K562 (cell line): Measurements from ENCODE around the gene PPOX. TPM values are rescaled to one million over a fixed set of nuclear protein-coding genes. Genes with fewer than 3 reads are reported as not detected.
A peak's percentile ranks its signal among the peaks of the same experiment; 100 is the strongest.

ENCODE experiments used
- ATAC-seq: fragments of 200-7000 bp; cut with Tn5 transposase; 3 replicates; pipeline ENCODE4 v1.9.1; 2020; ENCODE audit warnings: moderate library complexity
- BruUV-seq: library from RNA; stranded (reverse); fragments of 400-500 nt; replicated peaks from 2 replicates; lab custom pipeline; 2021; lab: Mats Ljungman, UMichigan
- CTCF ChIA-PET: fragments of 300-600 bp; formaldehyde crosslinking; extraction: SDS; loops from one replicate; lab custom pipeline; 2021; ENCODE audit warnings: low intra/inter-chr PET ratio; lab: Yijun Ruan, JAX
- POLR2A ChIA-PET: fragments of 300-600, 350-650 bp; sonication (Branson Sonifier 250); formaldehyde crosslinking; extraction: SDS; loops from one replicate; lab custom pipeline; 2021; ENCODE audit warnings: antibody characterized with exemption, inconsistent platforms; lab: Yijun Ruan, JAX
- DNase-seq, 4 experiments: peaks; one replicate each; pipeline versions ENCODE4 v3.0.0 to v3.0.0-alpha.2; 2011 to 2018; ENCODE audit warnings: low spot score in 3 of 4, mixed read lengths in 3 of 4; ENCODE audit errors: extremely low read depth in 1 of 4
- FAIRE-seq: peaks from 2 replicates; lab custom pipeline; 2011; peaks lifted over from hg19 to GRCh38; lab: Jason Lieb, UNC
- H2AFZ ChIP-seq: 2 replicates; pipeline ENCODE4 v1.6.0; 2011; ENCODE audit warnings: low read depth, low read length, control low read depth, inconsistent platforms
- H3K27ac ChIP-seq: fragments of 200-600 bp; 3 replicates; pipeline ENCODE4 v1.8.0; 2011; ENCODE audit warnings: low read depth, mild to moderate bottlenecking, control low read depth, inconsistent platforms, low read length, moderate library complexity, mixed read lengths; ENCODE audit errors: extremely low read depth
- H3K27me3 ChIP-seq, 2 experiments: fragments of 300-600 bp in 1 of 2; 2 replicates in 1 of 2; 3 replicates in 1 of 2; pipeline versions ENCODE4 v1.6.0 to v1.8.0; 2011; ENCODE audit warnings: inconsistent platforms in 2 of 2, low read length in 2 of 2, mild to moderate bottlenecking in 1 of 2, mixed read lengths in 1 of 2, moderate library complexity in 1 of 2; ENCODE audit not compliant: control insufficient read depth in 2 of 2, insufficient read depth in 2 of 2
- H3K36me3 ChIP-seq: fragments of 300-600 bp; 3 replicates; pipeline ENCODE4 v1.8.0; 2011; ENCODE audit warnings: mild to moderate bottlenecking, low read length, inconsistent platforms; ENCODE audit not compliant: control insufficient read depth, insufficient read depth
- H3K4me1 ChIP-seq, 2 experiments: fragments of 200-600 bp in 1 of 2; replicated peaks in 1 of 2; 2 replicates in 1 of 2; 3 replicates in 1 of 2; pipeline versions ENCODE4 v1.5.1 to v1.8.0; 2011; ENCODE audit warnings: inconsistent platforms in 2 of 2, low read length in 2 of 2, mild to moderate bottlenecking in 1 of 2, mixed read lengths in 1 of 2, moderate library complexity in 1 of 2; ENCODE audit not compliant: control insufficient read depth in 2 of 2, insufficient read depth in 2 of 2
- H3K4me2 ChIP-seq: 2 replicates; pipeline ENCODE4 v1.6.1; 2011; ENCODE audit warnings: low read length, control low read depth, inconsistent platforms, mixed read lengths; ENCODE audit not compliant: insufficient read depth
- H3K4me3 ChIP-seq: fragments of 200-600 bp; sonication (generic), shearing (Covaris generic); 2 replicates; pipeline ENCODE4 v1.5.1; 2016; ENCODE audit warnings: control low read depth, inconsistent platforms
- H3K79me2 ChIP-seq: fragments of 200-600 bp; 3 replicates; pipeline ENCODE4 v1.8.0; 2011; ENCODE audit warnings: low read length, inconsistent platforms; ENCODE audit not compliant: control insufficient read depth, insufficient read depth
- H3K9ac ChIP-seq, 2 experiments: 2 replicates each; pipeline versions ENCODE4 v1.6.0 to v1.6.1; 2011; ENCODE audit warnings: low read depth in 2 of 2, low read length in 2 of 2, control low read depth in 1 of 2, inconsistent platforms in 1 of 2, mild to moderate bottlenecking in 1 of 2, mixed read lengths in 1 of 2; ENCODE audit not compliant: insufficient read depth in 1 of 2
- H3K9me1 ChIP-seq: one replicate; pipeline ENCODE4 v1.6.0; 2011; ENCODE audit warnings: inconsistent platforms, mild to moderate bottlenecking, low read length, moderate library complexity; ENCODE audit not compliant: control insufficient read depth, insufficient read depth
- H3K9me3 ChIP-seq: replicated peaks from 2 replicates; pipeline ENCODE4 v1.5.1; 2011; ENCODE audit warnings: low read depth, low read length, inconsistent platforms; ENCODE audit not compliant: control insufficient read depth, insufficient read depth
- H4K20me1 ChIP-seq: replicated peaks from 2 replicates; pipeline ENCODE4 v1.6.1; 2011; ENCODE audit warnings: low read length, inconsistent platforms, mixed read lengths; ENCODE audit not compliant: control insufficient read depth, insufficient read depth
- ELF4 ChIP-seq: fragments of 450-650 bp; formaldehyde crosslinking; IDR thresholded peaks from 2 replicates; pipeline ENCODE4 v1.4.0; 2022; ENCODE audit warnings: missing genetic modification characterization
- ETV1 ChIP-seq: fragments of 450-650 bp; conservative IDR thresholded peaks from 2 replicates; pipeline ENCODE4 v1.6.1; 2016; ENCODE audit warnings: missing genetic modification characterization, control low read depth, low read depth, missing compliant biosample characterization
- FOXK2 ChIP-seq, 2 experiments: fragments of 450-650 bp; IDR thresholded peaks in 1 of 2; conservative IDR thresholded peaks in 1 of 2; 2 replicates each; pipeline ENCODE4 v1.6.1; 2016; ENCODE audit warnings: low read depth in 2 of 2, mild to moderate bottlenecking in 1 of 2
- MAZ ChIP-seq, 2 experiments: fragments of 450-650 bp in 1 of 2; sonication (generic) in 1 of 2; formaldehyde crosslinking; IDR thresholded peaks in 1 of 2; conservative IDR thresholded peaks in 1 of 2; 2 replicates each; pipeline versions ENCODE4 v1.4.0 to v1.5.0; 2020; ENCODE audit warnings: mild to moderate bottlenecking in 1 of 2, missing genetic modification reagents in 1 of 2
- NFIC ChIP-seq: fragments of 450-650 bp; IDR thresholded peaks from 2 replicates; pipeline ENCODE4 v1.6.1; 2017; ENCODE audit warnings: mild to moderate bottlenecking, inconsistent platforms
- PML ChIP-seq: IDR thresholded peaks from 2 replicates; pipeline ENCODE4 v1.6.1; 2012; ENCODE audit warnings: low read length, inconsistent platforms
- RBM39 ChIP-seq: fragments of 200-400 bp; formaldehyde crosslinking; optimal IDR thresholded peaks from 2 replicates; pipeline ENCODE3; 2018; ENCODE audit warnings: low read depth, low read length
- SIX5 ChIP-seq, 2 experiments: IDR thresholded peaks; 2 replicates each; pipeline ENCODE4 v1.6.1; 2011; ENCODE audit warnings: low read length in 2 of 2, borderline replicate concordance in 1 of 2, low read depth in 1 of 2, mild to moderate bottlenecking in 1 of 2, moderate library complexity in 1 of 2; ENCODE audit not compliant: insufficient read depth in 1 of 2
- VEZF1 ChIP-seq: fragments of 200-800 bp; sonication (Bioruptor generic); IDR thresholded peaks from 2 replicates; pipeline ENCODE4 v1.6.1; 2017; ENCODE audit warnings: missing genetic modification characterization, missing compliant biosample characterization
- ZBED1 ChIP-seq: IDR thresholded peaks from 2 replicates; pipeline ENCODE4 v1.6.1; 2014
- ZBTB1 ChIP-seq: sonication (generic); formaldehyde crosslinking; IDR thresholded peaks from 2 replicates; pipeline ENCODE4 v1.8.1; 2023; ENCODE audit warnings: missing genetic modification reagents, low read depth, mild to moderate bottlenecking, borderline replicate concordance
- ZSCAN32 ChIP-seq: fragments of 450-650 bp; formaldehyde crosslinking; IDR thresholded peaks from 2 replicates; pipeline ENCODE4 v1.4.0; 2020; ENCODE audit warnings: mild to moderate bottlenecking, moderate library complexity
- WGBS: fragments of 100-300 bp; shearing (Covaris generic); methylation state at CpG from one replicate; pipeline ENCODE4 v1.1.6; 2016; ENCODE audit warnings: low coverage, mixed read lengths; ENCODE audit not compliant: insufficient coverage; ENCODE audit errors: missing lambda C conversion rate; 5-methylcytosine and 5-hydroxymethylcytosine counted together
- in situ Hi-C: fragments of 300-500 bp; cut with MboI; formaldehyde crosslinking; loops from 4 replicates; pipeline ENCODE4 v1.15.0; 2018; ENCODE audit warnings: inconsistent platforms, mixed read lengths
- intact Hi-C: fragments of 100-400 bp; cut with micrococcal nuclease; formaldehyde crosslinking; loops from 2 replicates; pipeline ENCODE4 v1.14.2; 2022
- polyA plus RNA-seq, 8 experiments: library from polyadenylated mRNA; depleted of rRNA in 4 of 8; stranded (reverse) in 5 of 8; unstranded in 3 of 8; fragments of >200 nt; fragmentation: Nextera tagmentation in 2 of 8; fragmentation: Illumina TruSeq in 1 of 8; extraction: Ambion mirVana in 2 of 8; extraction: Trizol in 1 of 8; gene quantifications; 2 replicates each; pipeline versions ENCODE4 v1.2.1 to v1.2.3, GENCODE V29; 2011 to 2014; ENCODE audit warnings: inconsistent platforms in 1 of 8, missing spikeins in 1 of 8
- total RNA-seq, 7 experiments: library from RNA; depleted of rRNA in 6 of 7; stranded (reverse); fragments of >200 nt in 6 of 7; fragmentation: Illumina TruSeq in 2 of 7; extraction: Trizol in 2 of 7; gene quantifications; 2 replicates each; pipeline versions ENCODE4 v1.2.1 to v1.2.3, GENCODE V29; 2011 to 2021; ENCODE audit warnings: low replicate concordance in 1 of 7
- TF ChIP-seq, protein P1 (sequence below): fragments of 450-650 bp; conservative IDR thresholded peaks from 2 replicates; pipeline ENCODE4 v1.6.1; 2016; ENCODE audit warnings: missing genetic modification characterization, low read depth, mild to moderate bottlenecking, control low read depth, missing compliant biosample characterization
- TF ChIP-seq, protein P2 (sequence below): fragments of 450-650 bp; IDR thresholded peaks from 2 replicates; pipeline ENCODE4 v1.6.1; 2018; ENCODE audit not compliant: partially characterized antibody

The PPOX gene
- total and polyA plus RNA-seq, 9 of the 15 experiments (the other 6 are each of a cell fraction or from before 2014, with no cell fraction given), result 17.0 to 57.1 (median 38.9) TPM

DNA sequence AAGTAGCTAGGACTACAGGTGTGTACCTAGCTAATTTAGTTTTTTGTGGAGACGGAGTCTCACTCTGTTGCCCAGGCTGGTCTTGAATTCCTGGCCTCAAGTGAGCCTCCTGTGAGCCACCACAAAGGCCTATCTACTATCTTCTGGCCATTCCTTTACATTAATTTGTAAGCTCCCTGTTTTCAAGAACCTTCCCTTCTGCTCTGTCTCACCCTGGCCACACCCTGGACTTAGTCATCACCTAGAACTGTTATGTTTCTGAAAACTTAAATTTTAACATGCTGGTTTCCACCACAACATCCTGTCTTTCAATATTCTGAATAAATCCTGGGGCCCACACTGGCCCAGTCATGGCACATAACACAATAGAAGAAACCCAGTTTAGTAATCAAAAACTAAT lies 16.0 kb downstream of the PPOX start (continued):
- TF ChIP-seq, protein P1, sequence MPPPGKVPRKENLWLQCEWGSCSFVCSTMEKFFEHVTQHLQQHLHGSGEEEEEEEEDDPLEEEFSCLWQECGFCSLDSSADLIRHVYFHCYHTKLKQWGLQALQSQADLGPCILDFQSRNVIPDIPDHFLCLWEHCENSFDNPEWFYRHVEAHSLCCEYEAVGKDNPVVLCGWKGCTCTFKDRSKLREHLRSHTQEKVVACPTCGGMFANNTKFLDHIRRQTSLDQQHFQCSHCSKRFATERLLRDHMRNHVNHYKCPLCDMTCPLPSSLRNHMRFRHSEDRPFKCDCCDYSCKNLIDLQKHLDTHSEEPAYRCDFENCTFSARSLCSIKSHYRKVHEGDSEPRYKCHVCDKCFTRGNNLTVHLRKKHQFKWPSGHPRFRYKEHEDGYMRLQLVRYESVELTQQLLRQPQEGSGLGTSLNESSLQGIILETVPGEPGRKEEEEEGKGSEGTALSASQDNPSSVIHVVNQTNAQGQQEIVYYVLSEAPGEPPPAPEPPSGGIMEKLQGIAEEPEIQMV (tag), result no peak
- TF ChIP-seq RBM39, result no peak
- no peak for TF ChIP-seq ZBTB1 (CRISPR knock-in tag)
- no peak for TF ChIP-seq ELF4 (CRISPR knock-in tag)
- TF ChIP-seq MAZ (CRISPR knock-in tag; conservative IDR thresholded peaks at IDR 0.05 in 1 of 2, IDR thresholded peaks at IDR 0.05 in 1 of 2), result no peak
- no peak for TF ChIP-seq ZBED1
- no peak for TF ChIP-seq ZSCAN32 (CRISPR knock-in tag)

DNA sequence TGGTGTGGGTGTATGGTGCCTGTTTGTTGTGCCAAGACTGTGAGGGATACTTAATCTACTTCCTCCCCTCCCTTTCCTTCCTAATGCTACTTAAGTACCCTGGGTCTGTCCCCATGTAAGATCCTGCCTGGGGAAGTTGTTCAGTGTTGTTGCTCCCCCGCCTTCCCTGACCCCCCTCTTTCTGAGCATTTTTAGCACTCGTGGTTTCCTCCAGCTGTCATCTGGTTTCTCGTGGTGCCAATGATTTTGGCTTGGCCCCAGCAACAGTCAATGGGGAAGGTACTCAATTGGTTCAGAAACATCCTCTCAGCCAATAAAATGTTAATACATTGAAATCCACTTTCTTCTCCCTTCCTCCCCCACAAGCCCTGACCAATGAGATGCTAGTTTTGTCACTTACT lies 19.1 kb downstream of the PPOX start:
- intact Hi-C loops (no loop called here), in situ Hi-C loops (no loop called here)
- no peak overlapping the region for H3K9ac ChIP-seq
- no peaks in the 10 kb centered on the region for H3K27me3 ChIP-seq
- H3K9me1 ChIP-seq, result no peaks in the 10 kb centered on the region
- H4K20me1 ChIP-seq, result no peaks in the 10 kb centered on the region
- no peak for FAIRE-seq
- H3K9me3 ChIP-seq, result no peaks in the 10 kb centered on the region
- H3K4me1 ChIP-seq, result peaks cover 20 to 38% of the 10 kb centered on the region in 2 experiments
- no peaks in the 10 kb centered on the region for H3K79me2 ChIP-seq
- no peaks in the 10 kb centered on the region for H3K36me3 ChIP-seq
- no peak overlapping the region for H3K4me3 ChIP-seq
- CTCF ChIA-PET, result no interaction called here
- no TSS peak for BruUV-seq
- DNase-seq, result peak in 2 of 4 experiments; percentile 38 to 59
- POLR2A ChIA-PET, result no interaction called here
- no peak overlapping the region for H3K27ac ChIP-seq
- no peak; the same call in 2 of the 3 replicates for ATAC-seq
- H2AFZ ChIP-seq, result peak overlapping the region; percentile 76
- no peak overlapping the region for H3K4me2 ChIP-seq
- 11% methylated on average over 3 of the region's 3 CpGs for WGBS
- TF ChIP-seq ETV1 (peak; percentile 20; the same call in 1 of the 2 replicates), SIX5 (IDR thresholded peaks at IDR 0.05; ENCODE audit: borderline replicate concordance in 1 of 2, insufficient read depth in 1 of 2, low read depth in 1 of 2, low read length in 2 of 2) (no peak), PML (no peak), VEZF1 (peak; percentile 91), NFIC (peak; percentile 51), FOXK2 (conservative IDR thresholded peaks at IDR 0.05 in 1 of 2, IDR thresholded peaks at IDR 0.05 in 1 of 2; ENCODE audit: low read depth in 2 of 2) (no peak)
- TF ChIP-seq, protein P2, sequence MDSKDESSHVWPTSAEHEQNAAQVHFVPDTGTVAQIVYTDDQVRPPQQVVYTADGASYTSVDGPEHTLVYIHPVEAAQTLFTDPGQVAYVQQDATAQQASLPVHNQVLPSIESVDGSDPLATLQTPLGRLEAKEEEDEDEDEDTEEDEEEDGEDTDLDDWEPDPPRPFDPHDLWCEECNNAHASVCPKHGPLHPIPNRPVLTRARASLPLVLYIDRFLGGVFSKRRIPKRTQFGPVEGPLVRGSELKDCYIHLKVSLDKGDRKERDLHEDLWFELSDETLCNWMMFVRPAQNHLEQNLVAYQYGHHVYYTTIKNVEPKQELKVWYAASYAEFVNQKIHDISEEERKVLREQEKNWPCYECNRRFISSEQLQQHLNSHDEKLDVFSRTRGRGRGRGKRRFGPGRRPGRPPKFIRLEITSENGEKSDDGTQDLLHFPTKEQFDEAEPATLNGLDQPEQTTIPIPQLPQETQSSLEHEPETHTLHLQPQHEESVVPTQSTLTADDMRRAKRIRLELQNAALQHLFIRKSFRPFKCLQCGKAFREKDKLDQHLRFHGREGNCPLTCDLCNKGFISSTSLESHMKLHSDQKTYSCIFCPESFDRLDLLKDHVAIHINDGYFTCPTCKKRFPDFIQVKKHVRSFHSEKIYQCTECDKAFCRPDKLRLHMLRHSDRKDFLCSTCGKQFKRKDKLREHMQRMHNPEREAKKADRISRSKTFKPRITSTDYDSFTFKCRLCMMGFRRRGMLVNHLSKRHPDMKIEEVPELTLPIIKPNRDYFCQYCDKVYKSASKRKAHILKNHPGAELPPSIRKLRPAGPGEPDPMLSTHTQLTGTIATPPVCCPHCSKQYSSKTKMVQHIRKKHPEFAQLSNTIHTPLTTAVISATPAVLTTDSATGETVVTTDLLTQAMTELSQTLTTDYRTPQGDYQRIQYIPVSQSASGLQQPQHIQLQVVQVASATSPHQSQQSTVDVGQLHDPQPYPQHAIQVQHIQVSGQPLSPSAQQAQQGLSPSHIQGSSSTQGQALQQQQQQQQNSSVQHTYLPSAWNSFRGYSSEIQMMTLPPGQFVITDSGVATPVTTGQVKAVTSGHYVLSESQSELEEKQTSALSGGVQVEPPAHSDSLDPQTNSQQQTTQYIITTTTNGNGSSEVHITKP, result peak; percentile 90
